ENCODE measurements around the gene BAZ2A. TPM values are rescaled to one million over a fixed set of nuclear protein-coding genes. Genes with fewer than 3 reads are reported as not detected.
"Not testable (repeated sequence)": the region's sequence is repeated elsewhere in the genome, so short reads cannot be mapped to it uniquely, and the experiment has no call there.

BAZ2A gene
- total and polyA plus RNA-seq, 2 donors (not counting 3 experiments of a cell fraction or from before 2014, with no cell fraction given) = 56.0 to 91.4 TPM

DNA sequence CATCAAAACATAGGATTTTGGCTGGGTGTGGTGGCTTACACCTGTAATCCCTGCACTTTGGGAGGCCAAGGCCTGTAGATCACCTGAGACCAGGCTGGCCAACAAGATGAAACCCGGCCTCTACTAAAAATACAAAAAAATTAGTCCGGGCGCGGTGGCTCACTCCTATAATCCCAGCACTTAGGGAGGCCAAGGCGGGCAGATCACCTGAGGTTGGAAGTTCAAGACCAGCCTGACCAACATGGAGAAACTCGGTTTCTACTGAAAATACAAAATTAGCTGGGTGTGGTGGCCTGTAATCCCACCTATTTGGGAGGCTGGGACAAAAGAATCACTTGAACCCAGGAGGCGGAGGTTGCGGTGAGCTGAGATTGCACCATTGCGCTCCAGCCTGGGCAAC, 17.9 kb upstream of the BAZ2A start:
- Histone ChIP-seq H3K4me1 (ENCODE audit: control insufficient read depth, extremely low read depth, insufficient read depth, low read length) (peaks cover 15% of the 10 kb centered on the region), H3K36me3 (ENCODE audit: control insufficient read depth in 2 of 2, extremely low read depth in 1 of 2, insufficient read depth in 2 of 2, low read length in 2 of 2) (peaks cover 7 to 12% of the 10 kb centered on the region in 2 experiments), H3K79me2 (ENCODE audit: control insufficient read depth, insufficient read depth, low read length) (peaks cover 28% of the 10 kb centered on the region)
- dilution Hi-C loops (cut with MboI; ENCODE audit: extremely low pct_ligation_motif_present, low sequenced_read_pairs); H4K20me1 ChIP-seq (replicated peaks; ENCODE audit: control insufficient read depth, extremely low read depth, insufficient read depth, low read length); H3K27me3 ChIP-seq (ENCODE audit: control insufficient read depth in 2 of 2, insufficient read depth in 2 of 2, low read length in 2 of 2); POLR2A ChIA-PET; FAIRE-seq; intact Hi-C loops (cut with micrococcal nuclease); DNase-seq (ENCODE audit: low read depth, low spot score); H3K27ac ChIP-seq (ENCODE audit: insufficient read depth, low read depth, low read length); H3K9me1 ChIP-seq (replicated peaks; ENCODE audit: control insufficient read depth, extremely low read depth, insufficient read depth, low read length); H3K4me2 ChIP-seq (ENCODE audit: insufficient read depth, low read length); H2AFZ ChIP-seq (ENCODE audit: low read depth, low read length); H3K9ac ChIP-seq (replicated peaks; ENCODE audit: extremely low read depth, insufficient read depth, low read length); BruUV-seq (replicated peaks); H3K9me3 ChIP-seq (replicated peaks; ENCODE audit: control insufficient read depth, insufficient read depth, low read length); H3K4me3 ChIP-seq (replicated peaks in 1 of 3; ENCODE audit: insufficient read depth in 1 of 3, low read depth in 1 of 3, low read length in 3 of 3): not testable (repeated sequence)
- CTCF ChIA-PET = interaction anchor here (1.0 kb wide), 1 partner anchor 15 kb away, joined by 5 read pairs; no protein-coding TSS in a partner anchor

GRCh38 chr12:56645717-56646446, 15.8 kb upstream of the BAZ2A start, which contains the start of gene ATP5F1B:
ATP5F1B (minus strand) TSS chr12:56645984; CDS start chr12:56645963, 21 bp downstream.
- H2AFZ ChIP-seq (ENCODE audit: low read depth, low read length) = peak within 1 kb of the TSS; percentile 50
- H3K9me3 ChIP-seq (replicated peaks; ENCODE audit: control insufficient read depth, insufficient read depth, low read length) = no peaks in the 10 kb centered on the region
- H3K79me2 ChIP-seq (ENCODE audit: control insufficient read depth, insufficient read depth, low read length) = peaks cover 42% of the 10 kb centered on the region
- intact Hi-C loops (cut with micrococcal nuclease) (loop anchor here (1.0 kb wide), 3 partner anchors 9 to 422 kb away; partner anchors contain the start of genes NABP2 and NACA), dilution Hi-C loops (cut with MboI; ENCODE audit: extremely low pct_ligation_motif_present, low sequenced_read_pairs) (no loop called here)
- peak within 1 kb of the TSS; percentile 92 for H3K4me2 ChIP-seq (ENCODE audit: insufficient read depth, low read length)
- no TSS peak for BruUV-seq (replicated peaks)
- CTCF ChIA-PET = interaction anchor here (1.3 to 1.7 kb wide), 2 partner anchors 9 to 356 kb away, joined by 3 to 20 read pairs; no protein-coding TSS in a partner anchor
- TF ChIP-seq, protein P1, sequence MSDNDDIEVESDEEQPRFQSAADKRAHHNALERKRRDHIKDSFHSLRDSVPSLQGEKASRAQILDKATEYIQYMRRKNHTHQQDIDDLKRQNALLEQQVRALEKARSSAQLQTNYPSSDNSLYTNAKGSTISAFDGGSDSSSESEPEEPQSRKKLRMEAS (IDR thresholded peaks at IDR 0.05; ENCODE audit: insufficient read depth, insufficient read length) = no peak
- TF ChIP-seq POLR2A (IDR thresholded peaks at IDR 0.05; ENCODE audit: low read depth, low read length) (peak; percentile 99), CTCF (IDR thresholded peaks at IDR 0.05; ENCODE audit: extremely low read depth in 1 of 2, insufficient read depth in 1 of 2, low read depth in 1 of 2, low read length in 2 of 2) (no peak), POLR2AphosphoS5 (IDR thresholded peaks at IDR 0.05; ENCODE audit: insufficient read depth, low read depth, low read length) (peak; percentile 98), MYC (IDR thresholded peaks at IDR 0.05; ENCODE audit: low read depth, low read length) (peak; percentile 22)
- peak within 1 kb of the TSS; percentile 50 for H3K27ac ChIP-seq (ENCODE audit: insufficient read depth, low read depth, low read length)
- H3K9ac ChIP-seq (replicated peaks; ENCODE audit: extremely low read depth, insufficient read depth, low read length) = peak within 1 kb of the TSS; percentile 87
- H3K4me1 ChIP-seq (ENCODE audit: control insufficient read depth, extremely low read depth, insufficient read depth, low read length) = peaks cover 15% of the 10 kb centered on the region
- no peaks in the 10 kb centered on the region for H3K27me3 ChIP-seq (ENCODE audit: control insufficient read depth in 2 of 2, insufficient read depth in 2 of 2, low read length in 2 of 2)
- peak; percentile 97 for FAIRE-seq
- peaks cover 16 to 23% of the 10 kb centered on the region in 2 experiments for H3K36me3 ChIP-seq (ENCODE audit: control insufficient read depth in 2 of 2, extremely low read depth in 1 of 2, insufficient read depth in 2 of 2, low read length in 2 of 2)
- POLR2A ChIA-PET = interaction anchor here (1.0 to 1.3 kb wide), 3 partner anchors 9 to 80 kb away, joined by 3 to 9 read pairs (median 9); partner anchors contain the start of gene NACA
- no peaks in the 10 kb centered on the region for H3K9me1 ChIP-seq (replicated peaks; ENCODE audit: control insufficient read depth, extremely low read depth, insufficient read depth, low read length)
- peaks cover 6% of the 10 kb centered on the region for H4K20me1 ChIP-seq (replicated peaks; ENCODE audit: control insufficient read depth, extremely low read depth, insufficient read depth, low read length)
- peak; percentile 100 for DNase-seq (ENCODE audit: low read depth, low spot score)
- H3K4me3 ChIP-seq (replicated peaks in 1 of 3; ENCODE audit: insufficient read depth in 1 of 3, low read depth in 1 of 3, low read length in 3 of 3) = peak within 1 kb of the TSS; percentile 72 to 86 (median 84)
